ENCODE data around the gene PREX1.
"Not testable (repeated sequence)": the region's sequence is repeated elsewhere in the genome, so short reads cannot be mapped to it uniquely, and the experiment has no call there.

PREX1 gene

GRCh38 chr20:48769069-48769983 is 58.5 kb downstream of the PREX1 start:
- DNase-seq, result peak; percentile 34 to 43
- TF ChIP-seq GATA1 (IDR thresholded peaks at IDR 0.05; ENCODE audit: low read depth, low read length) (no peak), POLR2A (IDR thresholded peaks at IDR 0.05; ENCODE audit: low read length) (no peak)

GRCh38 chr20:48766961-48767960 is 60.5 kb downstream of the PREX1 start:
- no peak for DNase-seq
- TF ChIP-seq GATA1 (IDR thresholded peaks at IDR 0.05; ENCODE audit: low read depth, low read length), result no peak
- TF ChIP-seq POLR2A (IDR thresholded peaks at IDR 0.05; ENCODE audit: low read length), result no peak

- no peak for TF ChIP-seq POLR2A (IDR thresholded peaks at IDR 0.05; ENCODE audit: low read length)
- no peak for TF ChIP-seq GATA1 (IDR thresholded peaks at IDR 0.05; ENCODE audit: low read depth, low read length)
- no peak for DNase-seq
These were observed 61.6 kb downstream of the PREX1 start for GRCh38 chr20:48766205-48766604.

- DNase-seq, result peak; percentile 13 to 35
These were observed 62.4 kb downstream of the PREX1 start for GRCh38 chr20:48765359-48765758.

GRCh38 chr20:48763216-48763914 is 64.4 kb downstream of the PREX1 start:
- DNase-seq, result peak; percentile 83 to 89
- TF ChIP-seq GATA1 (IDR thresholded peaks at IDR 0.05; ENCODE audit: low read depth, low read length) (no peak), POLR2A (IDR thresholded peaks at IDR 0.05; ENCODE audit: low read length) (no peak)

More at GRCh38 chr20:48765359-48765758, 62.4 kb downstream of the PREX1 start:
- TF ChIP-seq POLR2A (IDR thresholded peaks at IDR 0.05; ENCODE audit: low read length) (no peak), GATA1 (IDR thresholded peaks at IDR 0.05; ENCODE audit: low read depth, low read length) (no peak)

GRCh38 chr20:48761874-48762273 is 65.9 kb downstream of the PREX1 start:
- TF ChIP-seq POLR2A (IDR thresholded peaks at IDR 0.05; ENCODE audit: low read length) (no peak), GATA1 (IDR thresholded peaks at IDR 0.05; ENCODE audit: low read depth, low read length) (no peak)
- peak; percentile 13 to 33 for DNase-seq

GRCh38 chr20:48761023-48761785 is 66.6 kb downstream of the PREX1 start:
- TF ChIP-seq POLR2A (IDR thresholded peaks at IDR 0.05; ENCODE audit: low read length) (no peak), GATA1 (IDR thresholded peaks at IDR 0.05; ENCODE audit: low read depth, low read length) (no peak)
- peak in 1 of 2 experiments; percentile 22 for DNase-seq

- TF ChIP-seq GATA1 (IDR thresholded peaks at IDR 0.05; ENCODE audit: low read depth, low read length) (no peak), POLR2A (IDR thresholded peaks at IDR 0.05; ENCODE audit: low read length) (no peak)
These were observed 67.3 kb downstream of the PREX1 start for GRCh38 chr20:48760403-48760983.

GRCh38 chr20:48759631-48760245 is 68.1 kb downstream of the PREX1 start:
- TF ChIP-seq GATA1 (IDR thresholded peaks at IDR 0.05; ENCODE audit: low read depth, low read length) (no peak), POLR2A (IDR thresholded peaks at IDR 0.05; ENCODE audit: low read length) (no peak)
- no peak for DNase-seq

More at GRCh38 chr20:48760403-48760983, 67.3 kb downstream of the PREX1 start:
- no peak for DNase-seq

- DNase-seq, result no peak
- TF ChIP-seq GATA1 (IDR thresholded peaks at IDR 0.05; ENCODE audit: low read depth, low read length) (no peak), POLR2A (IDR thresholded peaks at IDR 0.05; ENCODE audit: low read length) (no peak)
These were observed 69.5 kb downstream of the PREX1 start for GRCh38 chr20:48758206-48758820.

GRCh38 chr20:48756774-48757173 is 71.0 kb downstream of the PREX1 start:
- not testable (repeated sequence) for DNase-seq

GRCh38 chr20:48754292-48754691 is 73.5 kb downstream of the PREX1 start:
- TF ChIP-seq GATA1 (IDR thresholded peaks at IDR 0.05; ENCODE audit: low read depth, low read length) (no peak), POLR2A (IDR thresholded peaks at IDR 0.05; ENCODE audit: low read length) (no peak)
- DNase-seq, result no peak

Measured in erythroblast (primary cell).